Measurements from ENCODE around the gene THSD4.
"Not testable (repeated sequence)": the region's sequence is repeated elsewhere in the genome, so short reads cannot be mapped to it uniquely, and the experiment has no call there.

Gene THSD4

DNA sequence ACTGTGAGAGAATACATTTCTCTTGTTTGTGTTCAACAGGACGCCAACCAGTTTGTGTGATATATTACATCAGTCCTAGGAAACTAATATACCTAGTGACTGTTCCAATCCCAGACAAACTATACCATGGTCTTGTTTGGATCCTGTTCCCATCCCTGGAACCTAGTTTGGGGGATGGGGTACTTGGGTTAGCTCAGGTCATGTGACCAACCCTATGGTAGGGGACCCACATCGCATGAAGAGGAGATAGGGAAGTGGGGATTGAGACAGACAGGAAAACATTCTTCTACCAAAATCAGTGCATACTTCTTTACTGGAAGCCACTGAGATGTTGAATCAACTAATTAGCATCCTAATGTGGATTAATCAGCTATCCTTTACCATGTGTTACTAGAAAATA lies 146.1 kb downstream of the THSD4 start:
- DNase-seq (ENCODE audit: low spot score) = no peak

DNA sequence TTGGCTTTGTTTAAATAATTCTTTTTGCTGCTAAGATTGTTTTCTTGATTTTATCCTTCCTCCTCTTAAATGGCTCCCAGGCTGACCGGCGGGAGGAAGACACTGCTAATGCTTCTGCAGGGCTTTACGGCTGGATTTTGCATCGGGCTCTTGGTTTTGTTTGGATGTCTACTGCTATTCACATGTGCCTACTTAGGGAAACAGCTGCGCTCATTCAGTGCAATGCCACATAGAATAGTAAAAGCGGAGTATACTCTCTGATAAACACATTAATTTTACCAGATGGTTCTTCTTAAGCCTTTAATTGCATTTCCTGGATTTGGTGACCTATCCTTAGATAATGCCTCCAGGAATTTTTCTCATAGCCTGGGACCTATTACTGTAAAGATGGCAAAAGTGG lies 146.6 kb downstream of the THSD4 start:
- DNase-seq (ENCODE audit: low spot score) = no peak

DNA sequence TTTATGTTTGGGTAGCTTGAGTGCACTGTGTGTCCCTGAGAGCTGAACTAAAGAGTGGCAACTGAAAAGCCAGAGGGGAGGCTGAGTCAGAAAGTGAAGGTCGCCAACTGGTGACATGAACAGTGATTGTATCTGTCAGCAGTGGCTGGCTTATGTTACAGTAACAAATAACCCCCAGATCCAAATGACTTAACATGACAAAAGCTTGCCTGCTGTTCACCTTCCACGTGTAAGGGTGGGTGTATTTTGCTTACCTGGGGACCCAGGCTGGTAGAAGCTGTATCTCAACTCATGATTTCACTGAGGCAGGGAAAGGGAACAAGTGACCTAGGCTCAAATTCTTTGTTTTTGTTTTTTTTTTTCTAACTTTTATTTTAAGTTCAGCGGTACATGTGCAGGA lies 147.3 kb downstream of the THSD4 start:
- DNase-seq (ENCODE audit: low spot score) = no peak

DNA sequence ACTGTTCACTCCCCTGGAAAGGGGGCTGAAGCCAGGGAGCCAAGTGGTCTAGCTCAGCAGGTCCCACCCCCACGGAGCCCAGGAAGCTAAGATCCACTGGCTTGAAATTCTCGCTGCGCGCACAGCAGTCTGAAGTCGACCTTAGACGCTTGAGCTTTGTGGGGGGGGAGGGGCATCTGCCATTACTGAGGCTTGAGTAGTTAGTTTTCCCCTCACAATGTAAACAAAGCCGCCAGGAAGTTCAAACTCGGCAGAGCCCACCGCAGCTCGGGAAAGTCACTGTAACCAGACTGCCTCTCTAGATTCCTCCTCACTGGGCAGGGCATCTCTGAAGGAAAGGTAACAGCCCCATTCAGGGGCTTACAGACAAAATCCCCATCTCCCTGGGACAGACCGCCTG lies 150.3 kb downstream of the THSD4 start:
- DNase-seq (ENCODE audit: low spot score) = not testable (repeated sequence)

DNA sequence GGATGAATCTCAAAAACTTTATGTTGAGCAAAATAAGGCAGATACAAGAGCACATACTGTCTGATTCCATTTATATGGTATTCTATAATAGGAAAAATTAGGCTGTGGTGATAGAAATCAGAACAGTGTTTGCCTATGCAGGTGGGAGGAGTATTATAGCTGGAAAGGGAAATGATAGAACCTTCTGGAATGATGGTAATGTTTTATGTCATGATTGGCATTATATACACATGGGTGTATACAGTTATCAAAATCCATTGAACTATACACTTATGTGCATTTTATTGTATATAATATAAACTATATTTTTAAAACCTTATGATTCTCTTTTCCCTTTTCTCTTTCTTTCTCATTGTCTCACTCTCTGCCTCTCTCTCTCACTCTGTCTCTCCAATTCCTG lies 156.1 kb downstream of the THSD4 start:
- DNase-seq (ENCODE audit: low spot score) = no peak

DNA sequence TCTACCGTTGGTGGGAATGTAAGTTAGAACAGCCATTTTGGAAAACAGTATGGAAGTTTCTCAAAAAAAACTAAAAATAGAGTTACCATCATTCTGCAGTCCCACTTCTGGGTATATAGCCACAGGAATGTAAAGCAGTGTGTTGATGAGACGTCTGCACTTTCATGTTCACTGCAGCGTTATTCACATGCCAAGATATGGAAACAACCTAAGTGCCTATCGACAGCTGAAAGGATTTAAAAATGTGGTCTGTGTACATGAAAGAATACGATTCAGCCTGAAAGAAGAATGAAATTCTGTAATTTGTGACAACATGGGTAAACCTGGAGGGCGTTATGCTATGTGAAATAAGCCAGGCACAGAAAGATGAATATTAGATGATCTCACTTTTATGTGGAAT lies 157.7 kb downstream of the THSD4 start:
- no peak for DNase-seq (ENCODE audit: low spot score)

DNA sequence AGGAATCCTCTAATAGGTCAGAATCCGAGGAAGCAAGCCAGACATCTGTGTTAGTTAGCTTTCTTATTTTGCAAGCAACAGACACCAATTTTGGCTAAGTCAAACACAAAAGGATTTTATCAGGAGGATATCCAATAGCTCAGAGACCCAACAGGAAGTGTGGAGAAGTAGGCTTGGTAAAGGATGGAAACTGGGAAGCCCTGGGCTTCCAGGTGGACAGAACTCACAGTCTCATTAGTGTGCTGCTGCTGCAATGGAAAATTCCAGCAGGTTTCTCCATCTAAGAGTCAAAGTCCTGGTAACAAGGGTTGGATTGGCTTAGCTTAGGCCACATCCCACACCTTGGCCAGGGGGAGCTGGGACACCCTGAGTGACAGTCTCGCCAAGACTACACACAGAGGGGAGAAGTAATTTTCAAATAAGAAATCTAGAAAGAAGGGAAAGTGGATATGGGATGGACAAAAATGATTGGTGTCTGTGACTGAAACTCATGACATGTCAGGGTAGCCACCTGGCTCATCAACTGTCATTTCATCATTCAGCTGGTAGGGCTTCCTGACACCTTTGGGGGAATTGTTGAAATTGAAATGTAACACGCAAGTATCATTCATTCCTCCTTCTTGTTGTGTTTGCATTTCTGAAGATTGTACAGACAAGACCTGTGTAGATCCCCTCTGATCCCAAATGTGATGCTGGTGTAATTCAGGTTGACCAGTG lies 158.6 kb downstream of the THSD4 start:
- no peak for DNase-seq (ENCODE audit: low spot score)

DNA sequence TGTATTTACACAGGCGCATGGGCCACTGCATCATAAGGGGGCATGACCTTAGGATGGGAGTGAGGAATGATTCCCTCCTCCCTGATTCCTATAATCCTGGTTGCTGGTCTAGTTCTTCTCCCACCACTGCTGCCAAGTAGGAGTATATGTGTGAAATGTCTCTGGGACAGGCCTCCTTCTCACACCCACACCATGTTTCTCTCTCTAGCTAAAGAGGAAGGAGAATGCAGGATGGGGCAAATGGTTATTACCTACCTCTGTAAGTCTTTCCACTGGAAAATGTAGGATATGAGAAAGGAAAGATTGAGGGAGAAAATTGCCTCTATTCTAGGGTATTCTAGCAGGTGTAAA lies 159.2 kb downstream of the THSD4 start:
- no peak for DNase-seq (ENCODE audit: low spot score)

DNA sequence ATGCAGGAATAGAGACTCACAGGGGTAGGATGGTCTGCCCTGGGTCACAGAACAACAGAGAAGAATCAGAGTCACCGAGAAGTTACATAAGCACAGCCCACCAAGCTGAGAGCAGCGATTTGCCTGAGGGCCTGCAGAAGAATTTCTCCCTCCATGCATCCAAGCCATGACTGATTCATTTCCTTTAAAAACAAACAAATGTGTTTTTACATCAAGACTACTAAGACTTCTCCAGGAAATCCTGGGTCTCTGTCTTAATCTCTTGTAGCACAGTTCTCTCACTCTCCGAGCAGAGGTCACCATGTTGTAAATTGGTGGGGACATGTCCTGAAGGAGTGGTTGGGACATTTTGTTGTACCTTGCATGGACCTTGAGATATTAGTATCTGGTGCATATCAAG lies 159.8 kb downstream of the THSD4 start:
- DNase-seq (ENCODE audit: low spot score) = no peak

DNA sequence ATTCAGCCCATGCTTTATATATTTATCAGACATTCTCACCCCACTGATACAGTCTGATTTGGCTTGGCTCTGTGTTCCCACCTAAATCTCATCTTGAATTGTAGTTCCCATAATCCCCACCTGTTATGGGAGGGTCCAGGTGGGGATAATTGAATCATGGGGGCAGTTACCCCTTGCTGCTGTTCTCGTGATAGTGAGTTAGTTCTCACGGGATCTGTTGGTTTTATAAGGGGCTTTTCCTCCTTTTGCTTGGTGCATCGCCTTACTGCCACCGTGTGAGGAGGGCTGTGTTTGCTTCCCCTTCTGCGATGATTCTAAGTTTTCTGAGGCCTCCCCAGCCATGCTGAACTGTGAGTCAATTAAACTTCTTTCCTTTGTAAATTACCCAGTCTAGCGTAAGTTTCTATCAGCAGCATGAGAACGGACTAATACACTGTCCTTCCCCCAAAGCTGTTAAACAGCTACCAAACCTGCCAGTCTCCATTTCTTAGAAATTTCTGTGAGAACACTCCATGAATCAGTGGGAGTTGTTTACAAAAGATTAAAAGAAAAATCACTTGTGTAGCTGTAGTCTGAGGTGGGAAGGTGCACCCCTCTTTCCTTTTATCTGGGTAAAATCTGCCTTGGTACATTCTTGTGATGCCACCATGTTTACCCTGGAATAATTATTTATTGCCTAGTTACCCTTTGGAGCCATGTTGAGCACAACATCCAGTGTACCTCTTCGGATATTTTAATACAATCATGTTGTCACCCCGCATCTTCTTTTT lies 160.5 kb downstream of the THSD4 start:
- no peak for DNase-seq (ENCODE audit: low spot score)

DNA sequence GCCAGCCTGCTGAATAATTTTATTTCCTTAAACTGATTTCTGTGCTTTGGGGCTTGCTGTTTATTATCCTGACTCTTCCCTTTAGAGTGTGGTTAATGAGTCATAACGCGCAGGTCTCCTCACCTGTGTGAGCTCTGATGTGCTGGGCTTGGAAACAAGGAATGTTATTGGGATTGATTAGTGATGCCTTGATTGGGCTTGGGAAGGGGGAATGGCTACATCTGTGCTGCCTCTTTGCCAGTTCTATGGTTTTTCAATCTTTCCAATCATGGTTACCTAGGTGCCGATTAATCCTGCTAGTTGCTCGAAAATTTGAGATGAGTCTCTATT lies 161.0 kb downstream of the THSD4 start:
- DNase-seq (ENCODE audit: low spot score) = no peak

DNA sequence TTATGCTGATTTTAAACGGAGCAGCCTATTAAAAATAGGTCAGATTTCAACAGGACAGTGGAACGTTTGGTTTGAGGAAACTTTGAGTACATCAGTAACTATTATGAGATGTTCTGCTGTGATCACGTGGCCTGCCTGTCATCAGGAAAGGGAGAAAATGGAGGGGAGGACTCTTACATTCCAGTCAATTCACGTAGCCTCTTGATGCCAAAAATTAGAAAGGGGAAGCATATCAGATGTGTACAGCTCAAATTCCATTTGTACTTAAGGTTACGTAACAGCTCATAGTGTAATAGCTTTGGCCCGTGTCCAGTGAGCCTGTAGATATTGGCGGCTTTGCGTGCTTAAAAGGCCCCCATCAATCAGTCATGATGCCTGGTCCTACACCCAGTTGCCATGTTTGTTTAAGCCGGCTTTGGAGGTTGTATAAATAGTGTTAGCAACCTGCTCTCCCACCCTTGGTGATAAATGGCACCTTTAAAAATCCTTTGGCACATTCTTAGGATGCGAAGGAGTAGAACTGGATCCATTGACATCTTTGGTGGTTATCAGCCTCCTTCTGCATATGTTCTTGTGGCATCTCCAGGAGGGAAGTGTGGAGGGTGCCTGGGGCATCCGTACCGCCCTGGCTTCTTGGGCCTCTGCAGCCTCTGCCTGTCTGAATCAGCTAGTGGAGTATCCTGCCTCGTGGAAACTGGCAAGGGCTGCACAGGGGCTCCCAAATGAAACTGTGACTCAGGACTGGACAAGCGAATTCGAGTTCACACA lies 163.9 kb downstream of the THSD4 start:
- no peak for DNase-seq (ENCODE audit: low spot score)

DNA sequence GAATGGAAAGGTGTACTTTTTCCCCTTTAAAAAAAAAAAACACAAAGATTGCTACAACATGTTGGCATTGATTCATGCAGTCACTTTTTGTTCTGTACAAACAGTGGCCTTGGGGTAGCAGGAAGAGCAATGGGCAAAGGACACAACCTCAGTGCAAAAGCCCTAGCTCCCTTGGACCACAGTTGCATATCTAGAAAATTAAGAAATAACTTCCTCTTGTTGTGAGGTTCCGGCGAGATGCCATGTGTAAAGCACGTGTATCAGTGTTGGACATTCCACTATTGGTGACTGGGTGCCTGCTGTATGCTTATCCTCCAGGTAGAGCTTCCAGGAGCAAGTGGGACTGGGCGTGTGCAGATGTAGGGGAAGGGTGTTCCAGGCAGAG lies 164.5 kb downstream of the THSD4 start:
- no peak for DNase-seq (ENCODE audit: low spot score)

DNA sequence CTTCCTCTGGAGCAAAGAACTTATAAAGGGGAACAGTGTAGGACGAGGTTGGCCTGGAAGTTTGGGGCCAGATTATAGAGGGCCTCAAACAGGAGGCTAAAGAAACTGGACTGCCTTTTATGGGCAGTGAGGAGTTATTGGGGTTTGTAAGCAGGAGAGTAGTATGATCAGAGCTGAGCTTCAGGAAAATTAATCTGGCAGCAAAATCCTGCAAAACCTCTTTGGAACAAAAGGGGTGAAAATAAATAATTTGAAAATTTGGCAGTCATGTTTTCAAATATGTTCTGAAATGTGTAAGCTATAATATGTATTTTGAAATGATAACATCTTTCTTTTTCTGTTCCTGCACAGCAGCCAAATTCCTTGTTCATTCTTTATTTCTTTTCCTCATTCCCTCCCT lies 164.9 kb downstream of the THSD4 start:
- no peak for DNase-seq (ENCODE audit: low spot score)

DNA sequence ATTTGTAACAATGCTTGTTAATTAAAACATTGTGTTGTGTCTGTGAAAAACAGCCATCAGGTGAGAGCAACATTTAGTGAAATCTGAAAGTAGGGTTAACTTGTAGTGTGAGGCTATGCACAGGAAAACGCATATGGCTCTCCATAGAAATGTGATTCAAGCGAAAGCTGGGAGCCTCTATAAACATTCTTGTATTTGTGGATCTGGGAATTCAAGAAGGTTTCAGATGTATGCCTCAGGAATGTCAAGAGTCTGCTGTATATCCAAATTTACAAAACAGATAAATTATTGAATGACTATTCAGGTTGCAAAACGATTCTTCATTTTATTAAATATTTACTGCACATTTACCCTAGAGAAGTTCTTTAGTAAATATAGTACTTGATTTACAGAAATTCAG lies 166.0 kb downstream of the THSD4 start:
- DNase-seq (ENCODE audit: low spot score) = no peak

DNA sequence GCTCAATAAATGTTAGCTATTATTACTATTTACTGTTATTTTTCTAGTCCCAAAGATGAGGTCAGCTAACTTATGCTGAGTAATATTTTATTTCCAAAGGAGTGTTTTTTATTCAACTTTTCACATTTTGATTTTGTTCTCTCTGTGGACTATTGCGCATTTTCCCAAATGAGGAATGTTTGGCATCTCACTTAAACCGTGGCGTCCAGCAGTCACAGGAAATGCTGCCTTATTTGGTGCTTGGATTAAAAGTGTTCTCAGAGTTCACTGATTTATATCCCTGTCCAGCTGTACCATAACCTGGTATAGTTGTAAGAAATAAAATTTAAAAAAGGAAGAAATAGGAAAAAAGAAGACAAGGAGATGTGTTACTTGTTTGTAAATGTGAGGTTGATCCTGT lies 166.8 kb downstream of the THSD4 start:
- no peak for DNase-seq (ENCODE audit: low spot score)

DNA sequence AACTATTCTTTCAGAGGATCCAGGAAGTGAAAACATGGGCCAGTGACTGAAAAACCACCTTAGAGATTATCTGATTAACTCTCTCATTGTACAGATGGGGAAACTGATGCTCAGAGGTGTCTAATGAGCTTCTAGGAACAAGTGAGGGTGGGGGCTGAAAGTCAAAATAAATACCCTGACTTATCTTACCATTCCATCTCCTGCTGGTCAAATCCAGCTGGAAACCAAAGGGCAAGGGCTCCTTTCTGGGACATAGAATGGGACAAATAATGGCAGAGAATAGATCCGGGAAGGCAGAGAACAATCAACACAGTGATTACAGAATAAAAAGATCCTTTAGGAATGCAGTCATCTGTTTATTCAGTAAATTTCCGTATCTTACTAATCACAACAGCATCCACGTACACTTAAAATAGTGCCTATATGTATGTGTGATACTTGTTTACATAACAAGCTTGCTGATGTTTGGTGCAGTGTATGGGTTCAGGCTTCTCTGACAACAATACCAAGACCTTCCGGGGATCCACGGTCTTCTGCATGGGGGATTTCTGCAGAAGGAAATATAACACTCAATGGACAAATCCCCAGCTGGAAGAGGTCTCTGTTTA lies 173.2 kb downstream of the THSD4 start:
- no peak for DNase-seq (ENCODE audit: low spot score)

DNA sequence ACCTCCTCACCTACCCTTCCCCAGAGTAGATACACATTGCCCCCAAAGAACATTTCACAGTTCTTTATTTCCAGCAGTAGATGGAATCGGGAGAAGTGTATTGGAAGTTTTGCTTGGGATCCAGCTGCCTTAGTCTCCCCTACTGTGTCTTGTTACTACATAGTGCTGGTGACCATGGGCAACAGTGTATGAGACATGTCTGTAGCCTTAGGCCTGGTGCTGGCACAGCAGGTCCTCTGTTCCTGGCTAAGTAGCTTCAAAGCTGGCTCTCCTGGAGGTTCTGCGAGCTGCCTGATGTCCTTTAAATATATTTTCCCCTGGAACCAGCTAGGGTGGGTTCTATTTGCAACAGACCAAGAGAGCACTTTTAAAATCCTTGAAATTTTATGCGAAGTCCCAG lies 174.7 kb downstream of the THSD4 start:
- no peak for DNase-seq (ENCODE audit: low spot score)

DNA sequence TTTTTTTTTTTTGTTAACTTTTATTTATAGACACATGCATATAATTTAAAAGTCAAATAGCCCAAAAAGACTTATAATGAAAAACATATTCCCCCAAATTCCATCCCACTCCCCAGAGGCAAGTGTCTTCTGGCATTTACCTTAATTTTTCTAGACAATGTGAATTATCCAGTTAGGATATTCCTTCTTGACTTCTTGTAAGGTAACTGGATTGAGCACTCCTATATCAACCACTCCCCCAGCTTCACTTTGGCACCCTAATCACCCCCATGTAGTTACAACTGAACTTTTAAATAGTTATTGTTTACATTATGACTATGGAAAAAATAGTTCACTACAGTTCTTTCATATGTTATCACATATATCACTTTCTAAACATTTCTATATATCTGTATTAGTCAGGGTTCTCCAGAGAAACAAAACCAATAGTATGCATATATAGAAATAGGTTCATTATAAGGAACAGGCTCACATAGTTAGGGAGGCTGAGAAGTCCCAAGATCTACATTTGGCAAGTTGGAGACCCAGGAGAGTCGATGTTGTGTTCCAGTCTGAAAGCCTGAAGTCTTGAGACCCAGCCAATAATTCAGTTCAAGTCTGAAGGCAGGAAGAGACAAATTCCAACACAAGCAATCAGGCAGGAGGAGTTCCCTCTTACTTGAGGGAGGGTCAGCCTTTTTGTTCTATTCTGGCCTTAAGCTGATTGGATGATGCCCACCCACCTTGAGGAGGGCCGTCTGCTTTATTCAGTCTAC lies 175.8 kb downstream of the THSD4 start:
- DNase-seq (ENCODE audit: low spot score) = no peak

DNA sequence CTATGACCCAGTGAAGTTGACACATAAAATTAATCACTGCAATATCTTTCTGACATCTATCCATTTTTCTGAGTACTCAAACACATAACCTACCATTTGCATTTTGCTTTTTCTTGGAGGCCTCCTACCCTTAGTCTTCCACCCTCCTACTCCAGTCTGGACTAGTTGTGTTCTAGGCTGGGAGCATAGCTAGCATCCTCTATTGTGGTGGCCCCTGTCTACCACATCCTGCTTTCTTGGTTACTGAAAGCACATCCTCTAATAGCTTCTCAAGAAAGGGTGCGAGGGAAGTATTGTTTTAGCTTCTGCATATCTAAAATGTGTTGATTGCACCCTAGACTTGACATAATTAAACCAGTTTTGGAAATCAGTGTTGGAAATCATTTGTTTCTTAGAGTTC lies 176.5 kb downstream of the THSD4 start:
- DNase-seq (ENCODE audit: low spot score) = no peak

DNA sequence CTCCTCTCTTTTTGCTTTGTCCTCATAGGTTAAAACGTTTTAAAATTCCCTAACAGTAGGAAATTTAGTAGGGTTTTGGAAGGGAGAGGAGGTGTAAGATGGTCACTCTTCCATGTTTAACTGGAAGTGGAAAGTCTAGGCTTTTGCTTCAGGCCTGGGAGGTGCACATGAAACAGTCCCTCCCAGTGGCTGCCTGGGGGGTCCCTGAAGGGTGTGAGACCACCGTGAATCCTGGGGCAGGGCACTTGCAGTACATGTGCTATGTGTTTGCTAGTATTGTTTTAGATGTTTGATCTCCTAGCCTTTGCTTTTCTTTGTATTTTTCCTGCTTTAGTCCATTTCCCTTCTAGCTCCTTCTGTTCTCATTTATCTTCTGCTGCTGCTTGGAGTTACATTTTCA lies 178.5 kb downstream of the THSD4 start:
- no peak for DNase-seq (ENCODE audit: low spot score)

DNA sequence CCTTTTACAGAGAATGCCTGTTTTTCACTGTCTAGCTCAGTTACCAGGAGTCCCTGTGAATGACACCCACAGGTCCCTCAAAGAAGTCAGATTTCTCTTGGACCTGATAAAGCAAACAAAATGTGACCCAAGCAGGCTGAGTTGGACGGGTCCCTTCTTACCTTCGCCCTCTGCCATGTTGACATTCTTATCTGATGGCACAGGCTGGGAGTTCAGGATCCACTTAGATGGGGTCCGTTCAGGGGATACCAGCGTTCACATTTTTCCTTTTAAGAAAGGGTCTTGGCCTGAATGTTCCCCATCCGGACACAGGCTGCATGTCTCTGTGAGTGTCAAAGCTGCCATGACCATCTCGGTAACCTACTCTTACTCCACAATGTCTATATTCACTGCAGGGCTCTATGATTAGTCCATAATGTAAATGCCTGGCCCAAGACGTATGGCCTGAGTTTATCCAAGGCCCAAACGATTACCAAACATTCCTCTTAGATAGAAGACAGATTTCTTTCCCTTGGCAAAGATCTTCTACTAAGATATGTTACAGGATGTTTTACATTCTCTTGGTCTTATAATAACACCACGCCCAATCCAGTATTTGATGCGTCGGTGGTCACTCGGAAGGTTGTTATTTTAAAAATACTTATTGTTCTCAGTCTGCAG lies 179.1 kb downstream of the THSD4 start:
- DNase-seq (ENCODE audit: low spot score) = no peak

All from left forelimb (tissue), 1 donor.